ENCODE results near the gene SNX19. TPM values are rescaled to one million over a fixed set of nuclear protein-coding genes. Genes with fewer than 3 reads are reported as not detected.

Gene SNX19
- total and polyA plus RNA-seq, 2 of the 4 experiments (the other 2 are of a cell fraction), result 35.9 to 113 TPM

GRCh38 chr11:130865091-130865773 is 51.0 kb downstream of the SNX19 start:
- no peak overlapping the region for H3K14ac ChIP-seq (replicated peaks; ENCODE audit: low read depth, low read length)
- H3K9me1 ChIP-seq (ENCODE audit: insufficient read depth, low read length), result peaks cover 6% of the 10 kb centered on the region; the same call in 1 of the 2 replicates
- H4K20me1 ChIP-seq (ENCODE audit: insufficient read depth, low read length), result no peaks in the 10 kb centered on the region
- no peak overlapping the region for H3K18ac ChIP-seq (ENCODE audit: low read depth, low read length)
- H4K5ac ChIP-seq (ENCODE audit: low read depth, low read length), result no peak overlapping the region
- no peak overlapping the region for H3K9ac ChIP-seq (ENCODE audit: low read depth, low read length)
- peaks cover 2% of the 10 kb centered on the region; the same call in 1 of the 2 replicates for H3K4me1 ChIP-seq (ENCODE audit: control insufficient read depth, insufficient read depth, low read length)
- ATAC-seq (ENCODE audit: low read depth), result no peak
- DNase-seq, result no peak
- H3K4me2 ChIP-seq (ENCODE audit: low read depth, low read length), result no peak overlapping the region
- intact Hi-C loops (cut with micrococcal nuclease), result loop anchor here (10.0 kb wide), 1 partner anchor 650 kb away; no protein-coding TSS in a partner anchor
- H4K91ac ChIP-seq (ENCODE audit: insufficient read depth, low read depth, low read length), result peak overlapping the region; percentile 51; the same call in 1 of the 2 replicates
- in situ Hi-C loops (cut with MboI; ENCODE audit: low sequenced_read_pairs), result loop anchor here (10.0 kb wide), 1 partner anchor 650 kb away; no protein-coding TSS in a partner anchor
- H3K27ac ChIP-seq (ENCODE audit: insufficient read depth, low read length), result no peak overlapping the region
- no peak overlapping the region for H4K8ac ChIP-seq (ENCODE audit: low read depth in 2 of 2, low read length in 2 of 2)
- H2BK15ac ChIP-seq (ENCODE audit: low read depth, low read length), result no peak overlapping the region
- H3K4ac ChIP-seq (ENCODE audit: low read depth, low read length), result no peak overlapping the region; the same call in 1 of the 2 replicates
- no peaks in the 10 kb centered on the region for H3K27me3 ChIP-seq (ENCODE audit: control insufficient read depth, insufficient read depth, low read length)
- H3K9me3 ChIP-seq (ENCODE audit: control insufficient read depth, insufficient read depth, low read length), result no peaks in the 10 kb centered on the region
- no peak overlapping the region for H2BK5ac ChIP-seq (ENCODE audit: low read depth, low read length, poor library complexity, severe bottlenecking)
- peaks cover 7% of the 10 kb centered on the region; the same call in 1 of the 2 replicates for H3K36me3 ChIP-seq (ENCODE audit: control insufficient read depth, insufficient read depth, low read length)
- no peak overlapping the region for H2AFZ ChIP-seq (replicated peaks; ENCODE audit: low read length, poor library complexity)
- dilution Hi-C loops (cut with HindIII; ENCODE audit: low sequenced_read_pairs, unreplicated experiment), result loop anchor here (25.0 kb wide), 1 partner anchor 428 kb away; the partner anchor contains the start of genes ADAMTS15 and ADAMTS8
- no peak overlapping the region for H2BK20ac ChIP-seq (ENCODE audit: low read depth, low read length)
- POLR2A ChIA-PET (ENCODE audit: unreplicated experiment), result no interaction called here
- CTCF ChIA-PET, result no interaction called here
- H3K79me1 ChIP-seq (ENCODE audit: low read depth in 1 of 2, low read length in 2 of 2), result no peaks in the 10 kb centered on the region
- H2BK120ac ChIP-seq (ENCODE audit: low read depth, low read length), result no peak overlapping the region
- peak; percentile 66 for TF ChIP-seq CEBPB (IDR thresholded peaks at IDR 0.05; ENCODE audit: low read depth, low read length)
- TF ChIP-seq SMC3 (IDR thresholded peaks at IDR 0.05; ENCODE audit: low read depth, low read length), result no peak
- no peak for TF ChIP-seq POLR2A (IDR thresholded peaks at IDR 0.05; ENCODE audit: low read depth, low read length)
- no peak overlapping the region for H3K56ac ChIP-seq (ENCODE audit: extremely low read depth, insufficient read depth, low read length)
- H3K4me3 ChIP-seq (ENCODE audit: insufficient read depth, low read depth, low read length), result no peak overlapping the region
- no TSS peak for BruUV-seq (replicated peaks)
- peak overlapping the region; percentile 28 for H2AK9ac ChIP-seq (replicated peaks; ENCODE audit: low read depth, low read length, poor library complexity)
- H2AK5ac ChIP-seq (ENCODE audit: low read depth, low read length), result no peak overlapping the region
- 79% methylated on average over 4 of the region's 11 CpGs; no CpG with 5 or more reads in 1 of the 2 experiments for WGBS, 2 experiments (ENCODE audit: extremely low coverage in 2 of 2, insufficient read length in 1 of 2)
- no peak overlapping the region for H3K23ac ChIP-seq (ENCODE audit: low read depth, low read length)
